ENCODE measurements around the gene TLE2. TPM values are rescaled to one million over a fixed set of nuclear protein-coding genes. Genes with fewer than 3 reads are reported as not detected.
"Not testable (repeated sequence)": the region's sequence is repeated elsewhere in the genome, so short reads cannot be mapped to it uniquely, and the experiment has no call there.

The TLE2 gene
- total RNA-seq, 1 experiment from 2014 or later: 3.0 TPM

DNA sequence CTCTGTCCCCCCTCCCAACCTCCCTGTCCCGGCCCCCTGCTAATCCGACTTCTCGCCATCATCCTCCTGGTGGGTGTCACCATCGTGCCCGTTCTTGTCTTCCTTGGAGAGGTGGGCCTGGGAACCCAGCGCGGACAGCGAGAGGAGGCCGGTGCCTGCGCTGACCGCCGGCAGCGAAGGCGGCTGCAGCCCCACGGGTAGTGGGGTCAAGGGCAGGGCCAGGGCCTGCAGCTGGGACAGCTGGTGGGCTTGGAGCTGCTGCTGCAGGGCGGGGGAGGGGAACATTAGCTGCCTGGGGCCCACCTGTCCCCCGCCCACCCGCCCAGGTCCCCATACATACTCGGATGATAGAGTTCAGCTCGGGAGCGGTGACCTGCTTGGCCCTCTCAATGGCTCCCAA lies 24.7 kb upstream of the TLE2 start:
- BruUV-seq (replicated peaks): no TSS peak

DNA sequence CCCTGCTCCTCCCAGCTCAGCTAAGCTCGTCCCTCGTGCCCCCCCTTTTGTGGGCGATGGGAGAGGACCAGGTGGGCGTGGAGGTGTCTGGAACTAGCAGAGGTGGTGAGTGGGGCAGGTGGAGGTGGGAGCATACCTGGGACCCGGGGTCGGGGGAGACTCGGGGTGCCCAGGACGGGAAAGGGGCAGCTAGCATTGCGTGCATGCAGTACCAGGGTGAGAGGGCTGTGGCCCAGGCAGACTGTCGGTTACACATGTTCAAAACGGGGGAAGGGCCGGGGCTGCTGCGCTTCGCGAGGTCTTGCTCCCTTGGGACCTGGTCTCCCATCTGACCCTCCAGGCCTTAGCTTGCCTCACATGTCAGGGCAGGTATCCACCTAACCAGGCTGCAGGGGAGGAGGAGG lies 24.1 kb upstream of the TLE2 start:
- Mint-ChIP-seq H3K27me3 (ENCODE audit: insufficient read depth, unreplicated experiment) (no peaks in the 10 kb centered on the region), H3K9me3 (ENCODE audit: unreplicated experiment) (no peaks in the 10 kb centered on the region), H3K4me3 (ENCODE audit: unreplicated experiment) (no peak overlapping the region), H3K36me3 (ENCODE audit: insufficient read depth, unreplicated experiment) (peaks cover 45% of the 10 kb centered on the region), H3K4me1 (ENCODE audit: insufficient read depth, unreplicated experiment) (peaks cover 39% of the 10 kb centered on the region), H3K27ac (ENCODE audit: low read depth, unreplicated experiment) (no peak overlapping the region)
- BruUV-seq (replicated peaks): TSS peak; percentile 88
- intact Hi-C loops (cut with micrococcal nuclease): no loop called here
- ChIA-PET POLR2A (interaction anchor here (2.7 to 5.7 kb wide), 2 partner anchors 16 to 76 kb away, joined by 14 to 56 read pairs; partner anchors contain the start of gene TLE6), CTCF (interaction anchor here (0.5 to 1.0 kb wide), 2 partner anchors 77 to 209 kb away, joined by 3 read pairs; no protein-coding TSS in a partner anchor)
- no peak for DNase-seq (ENCODE audit: unreplicated experiment)
- TF ChIP-seq, protein P1, sequence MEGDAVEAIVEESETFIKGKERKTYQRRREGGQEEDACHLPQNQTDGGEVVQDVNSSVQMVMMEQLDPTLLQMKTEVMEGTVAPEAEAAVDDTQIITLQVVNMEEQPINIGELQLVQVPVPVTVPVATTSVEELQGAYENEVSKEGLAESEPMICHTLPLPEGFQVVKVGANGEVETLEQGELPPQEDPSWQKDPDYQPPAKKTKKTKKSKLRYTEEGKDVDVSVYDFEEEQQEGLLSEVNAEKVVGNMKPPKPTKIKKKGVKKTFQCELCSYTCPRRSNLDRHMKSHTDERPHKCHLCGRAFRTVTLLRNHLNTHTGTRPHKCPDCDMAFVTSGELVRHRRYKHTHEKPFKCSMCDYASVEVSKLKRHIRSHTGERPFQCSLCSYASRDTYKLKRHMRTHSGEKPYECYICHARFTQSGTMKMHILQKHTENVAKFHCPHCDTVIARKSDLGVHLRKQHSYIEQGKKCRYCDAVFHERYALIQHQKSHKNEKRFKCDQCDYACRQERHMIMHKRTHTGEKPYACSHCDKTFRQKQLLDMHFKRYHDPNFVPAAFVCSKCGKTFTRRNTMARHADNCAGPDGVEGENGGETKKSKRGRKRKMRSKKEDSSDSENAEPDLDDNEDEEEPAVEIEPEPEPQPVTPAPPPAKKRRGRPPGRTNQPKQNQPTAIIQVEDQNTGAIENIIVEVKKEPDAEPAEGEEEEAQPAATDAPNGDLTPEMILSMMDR (IDR thresholded peaks at IDR 0.05; ENCODE audit: unreplicated experiment): no peak

More for the DNA sequence above, 24.7 kb upstream of the TLE2 start:
- H3K27ac Mint-ChIP-seq (ENCODE audit: low read depth, unreplicated experiment): no peak overlapping the region
- ChIA-PET POLR2A (interaction anchor here (2.7 to 5.7 kb wide), 3 partner anchors 17 to 102 kb away, joined by 14 to 56 read pairs (median 38); partner anchors contain the start of gene TLE6), CTCF (no interaction called here)
- H3K27me3 Mint-ChIP-seq (ENCODE audit: insufficient read depth, unreplicated experiment): no peaks in the 10 kb centered on the region
- peaks cover 50% of the 10 kb centered on the region for H3K36me3 Mint-ChIP-seq (ENCODE audit: insufficient read depth, unreplicated experiment)
- no peak for DNase-seq (ENCODE audit: unreplicated experiment)
- H3K4me1 Mint-ChIP-seq (ENCODE audit: insufficient read depth, unreplicated experiment): peaks cover 39% of the 10 kb centered on the region
- TF ChIP-seq, protein P1 (IDR thresholded peaks at IDR 0.05; ENCODE audit: unreplicated experiment): no peak
- intact Hi-C loops (cut with micrococcal nuclease): no loop called here
- no peak overlapping the region for H3K4me3 Mint-ChIP-seq (ENCODE audit: unreplicated experiment)
- no peaks in the 10 kb centered on the region for H3K9me3 Mint-ChIP-seq (ENCODE audit: unreplicated experiment)

GRCh38 chr19:3050016-3050415 lies 20.9 kb upstream of the TLE2 start:
- H3K4me3 Mint-ChIP-seq (ENCODE audit: unreplicated experiment); POLR2A ChIA-PET; H3K27me3 Mint-ChIP-seq (ENCODE audit: insufficient read depth, unreplicated experiment); BruUV-seq (replicated peaks); H3K9me3 Mint-ChIP-seq (ENCODE audit: unreplicated experiment); DNase-seq (ENCODE audit: unreplicated experiment); intact Hi-C loops (cut with micrococcal nuclease); CTCF ChIA-PET; H3K27ac Mint-ChIP-seq (ENCODE audit: low read depth, unreplicated experiment): not testable (repeated sequence)
- H3K4me1 Mint-ChIP-seq (ENCODE audit: insufficient read depth, unreplicated experiment): peaks cover 16% of the 10 kb centered on the region
- H3K36me3 Mint-ChIP-seq (ENCODE audit: insufficient read depth, unreplicated experiment): peaks cover 26% of the 10 kb centered on the region

- no peak overlapping the region for H3K4me3 Mint-ChIP-seq (ENCODE audit: unreplicated experiment)
- BruUV-seq (replicated peaks): no TSS peak
- TF ChIP-seq, protein P1 (IDR thresholded peaks at IDR 0.05; ENCODE audit: unreplicated experiment): no peak
Measured at GRCh38 chr19:3049089-3049488, 20.0 kb upstream of the TLE2 start.

DNA sequence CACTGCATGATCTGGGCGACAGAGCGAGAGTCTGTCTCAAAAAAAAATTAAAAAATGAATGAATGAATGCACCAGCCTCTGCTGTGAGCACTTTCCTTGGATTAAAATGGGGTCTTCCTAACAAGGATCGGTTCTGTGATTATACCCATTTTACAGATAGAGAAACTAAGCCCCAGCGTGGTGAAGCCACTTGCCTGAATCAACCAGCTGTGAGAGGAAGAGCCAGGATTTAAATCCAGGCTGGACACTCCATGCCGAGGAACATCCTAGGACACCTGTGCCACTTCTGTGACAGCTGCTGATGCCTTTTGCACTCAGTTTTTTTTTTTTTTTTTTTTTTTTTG lies 19.1 kb upstream of the TLE2 start:
- no peak for DNase-seq (ENCODE audit: unreplicated experiment)
- peak overlapping the region; percentile 77 for H3K4me3 Mint-ChIP-seq (ENCODE audit: unreplicated experiment)
- no peaks in the 10 kb centered on the region for H3K27me3 Mint-ChIP-seq (ENCODE audit: insufficient read depth, unreplicated experiment)
- no TSS peak for BruUV-seq (replicated peaks)
- TF ChIP-seq, protein P1 (IDR thresholded peaks at IDR 0.05; ENCODE audit: unreplicated experiment): no peak
- peaks cover 7% of the 10 kb centered on the region for H3K4me1 Mint-ChIP-seq (ENCODE audit: insufficient read depth, unreplicated experiment)
- ChIA-PET CTCF (interaction anchor here (0.6 kb wide), 1 partner anchor 38 kb away, joined by 3 read pairs; no protein-coding TSS in a partner anchor), POLR2A (no interaction called here)
- H3K36me3 Mint-ChIP-seq (ENCODE audit: insufficient read depth, unreplicated experiment): peaks cover 13% of the 10 kb centered on the region
- H3K9me3 Mint-ChIP-seq (ENCODE audit: unreplicated experiment): no peaks in the 10 kb centered on the region
- intact Hi-C loops (cut with micrococcal nuclease): loop anchor here (10.0 kb wide), 1 partner anchor 363 kb away; no protein-coding TSS in a partner anchor
- H3K27ac Mint-ChIP-seq (ENCODE audit: low read depth, unreplicated experiment): peak overlapping the region; percentile 89

More at GRCh38 chr19:3049089-3049488, 20.0 kb upstream of the TLE2 start:
- Mint-ChIP-seq H3K27me3 (ENCODE audit: insufficient read depth, unreplicated experiment) (no peaks in the 10 kb centered on the region), H3K36me3 (ENCODE audit: insufficient read depth, unreplicated experiment) (peaks cover 18% of the 10 kb centered on the region), H3K9me3 (ENCODE audit: unreplicated experiment) (no peaks in the 10 kb centered on the region), H3K27ac (ENCODE audit: low read depth, unreplicated experiment) (no peak overlapping the region), H3K4me1 (ENCODE audit: insufficient read depth, unreplicated experiment) (peaks cover 7% of the 10 kb centered on the region)
- no peak for DNase-seq (ENCODE audit: unreplicated experiment)
- ChIA-PET CTCF (no interaction called here), POLR2A (no interaction called here)
- intact Hi-C loops (cut with micrococcal nuclease): loop anchor here (10.0 kb wide), 1 partner anchor 364 kb away; no protein-coding TSS in a partner anchor

Data from MCF 10A (cell line).